ENCODE data around the gene RIC1.

RIC1 gene

GRCh38 chr9:5642170-5642569 lies 13.3 kb downstream of the RIC1 start:
- DNase-seq (ENCODE audit: low read depth) = no peak
- no peak for TF ChIP-seq CTCF (IDR thresholded peaks at IDR 0.05; ENCODE audit: insufficient read depth, low read depth, low read length, missing control alignments)
- H3K4me3 ChIP-seq (ENCODE audit: low read depth, low read length) = no peak overlapping the region

- H3K4me3 ChIP-seq (ENCODE audit: low read depth, low read length) = no peak overlapping the region
- no peak for TF ChIP-seq CTCF (IDR thresholded peaks at IDR 0.05; ENCODE audit: insufficient read depth, low read depth, low read length, missing control alignments)
- DNase-seq (ENCODE audit: low read depth) = no peak
These were observed 14.2 kb downstream of the RIC1 start for GRCh38 chr9:5643005-5643624.

- DNase-seq (ENCODE audit: low read depth) = no peak
- TF ChIP-seq CTCF (IDR thresholded peaks at IDR 0.05; ENCODE audit: insufficient read depth, low read depth, low read length, missing control alignments) = no peak
- H3K4me3 ChIP-seq (ENCODE audit: low read depth, low read length) = no peak overlapping the region
These were observed 15.6 kb downstream of the RIC1 start for GRCh38 chr9:5644501-5644900.

GRCh38 chr9:5646116-5646515 lies 17.2 kb downstream of the RIC1 start:
- no peak overlapping the region for H3K4me3 ChIP-seq (ENCODE audit: low read depth, low read length)
- TF ChIP-seq CTCF (IDR thresholded peaks at IDR 0.05; ENCODE audit: insufficient read depth, low read depth, low read length, missing control alignments) = no peak
- DNase-seq (ENCODE audit: low read depth) = no peak

- no peak overlapping the region for H3K4me3 ChIP-seq (ENCODE audit: low read depth, low read length)
- TF ChIP-seq CTCF (IDR thresholded peaks at IDR 0.05; ENCODE audit: insufficient read depth, low read depth, low read length, missing control alignments) = no peak
- DNase-seq (ENCODE audit: low read depth) = no peak
These were observed 21.6 kb downstream of the RIC1 start for GRCh38 chr9:5650356-5651105.

- no peak overlapping the region for H3K4me3 ChIP-seq (ENCODE audit: low read depth, low read length)
- TF ChIP-seq CTCF (IDR thresholded peaks at IDR 0.05; ENCODE audit: insufficient read depth, low read depth, low read length, missing control alignments) = no peak
- DNase-seq (ENCODE audit: low read depth) = no peak
These were observed 22.3 kb downstream of the RIC1 start for GRCh38 chr9:5651246-5651645.

Data from GM12865 (cell line).